NCI-H524 treated with DMSO at 0.1 percent for 48 hours (cell line): Measurements from ENCODE around the gene KMT2D.

Experiments used
- DNase-seq: peaks from one replicate; lab custom pipeline; 2025; lab: John Stamatoyannopoulos, UW

KMT2D gene, protein sequence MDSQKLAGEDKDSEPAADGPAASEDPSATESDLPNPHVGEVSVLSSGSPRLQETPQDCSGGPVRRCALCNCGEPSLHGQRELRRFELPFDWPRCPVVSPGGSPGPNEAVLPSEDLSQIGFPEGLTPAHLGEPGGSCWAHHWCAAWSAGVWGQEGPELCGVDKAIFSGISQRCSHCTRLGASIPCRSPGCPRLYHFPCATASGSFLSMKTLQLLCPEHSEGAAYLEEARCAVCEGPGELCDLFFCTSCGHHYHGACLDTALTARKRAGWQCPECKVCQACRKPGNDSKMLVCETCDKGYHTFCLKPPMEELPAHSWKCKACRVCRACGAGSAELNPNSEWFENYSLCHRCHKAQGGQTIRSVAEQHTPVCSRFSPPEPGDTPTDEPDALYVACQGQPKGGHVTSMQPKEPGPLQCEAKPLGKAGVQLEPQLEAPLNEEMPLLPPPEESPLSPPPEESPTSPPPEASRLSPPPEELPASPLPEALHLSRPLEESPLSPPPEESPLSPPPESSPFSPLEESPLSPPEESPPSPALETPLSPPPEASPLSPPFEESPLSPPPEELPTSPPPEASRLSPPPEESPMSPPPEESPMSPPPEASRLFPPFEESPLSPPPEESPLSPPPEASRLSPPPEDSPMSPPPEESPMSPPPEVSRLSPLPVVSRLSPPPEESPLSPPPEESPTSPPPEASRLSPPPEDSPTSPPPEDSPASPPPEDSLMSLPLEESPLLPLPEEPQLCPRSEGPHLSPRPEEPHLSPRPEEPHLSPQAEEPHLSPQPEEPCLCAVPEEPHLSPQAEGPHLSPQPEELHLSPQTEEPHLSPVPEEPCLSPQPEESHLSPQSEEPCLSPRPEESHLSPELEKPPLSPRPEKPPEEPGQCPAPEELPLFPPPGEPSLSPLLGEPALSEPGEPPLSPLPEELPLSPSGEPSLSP (N-terminal part only)

DNA sequence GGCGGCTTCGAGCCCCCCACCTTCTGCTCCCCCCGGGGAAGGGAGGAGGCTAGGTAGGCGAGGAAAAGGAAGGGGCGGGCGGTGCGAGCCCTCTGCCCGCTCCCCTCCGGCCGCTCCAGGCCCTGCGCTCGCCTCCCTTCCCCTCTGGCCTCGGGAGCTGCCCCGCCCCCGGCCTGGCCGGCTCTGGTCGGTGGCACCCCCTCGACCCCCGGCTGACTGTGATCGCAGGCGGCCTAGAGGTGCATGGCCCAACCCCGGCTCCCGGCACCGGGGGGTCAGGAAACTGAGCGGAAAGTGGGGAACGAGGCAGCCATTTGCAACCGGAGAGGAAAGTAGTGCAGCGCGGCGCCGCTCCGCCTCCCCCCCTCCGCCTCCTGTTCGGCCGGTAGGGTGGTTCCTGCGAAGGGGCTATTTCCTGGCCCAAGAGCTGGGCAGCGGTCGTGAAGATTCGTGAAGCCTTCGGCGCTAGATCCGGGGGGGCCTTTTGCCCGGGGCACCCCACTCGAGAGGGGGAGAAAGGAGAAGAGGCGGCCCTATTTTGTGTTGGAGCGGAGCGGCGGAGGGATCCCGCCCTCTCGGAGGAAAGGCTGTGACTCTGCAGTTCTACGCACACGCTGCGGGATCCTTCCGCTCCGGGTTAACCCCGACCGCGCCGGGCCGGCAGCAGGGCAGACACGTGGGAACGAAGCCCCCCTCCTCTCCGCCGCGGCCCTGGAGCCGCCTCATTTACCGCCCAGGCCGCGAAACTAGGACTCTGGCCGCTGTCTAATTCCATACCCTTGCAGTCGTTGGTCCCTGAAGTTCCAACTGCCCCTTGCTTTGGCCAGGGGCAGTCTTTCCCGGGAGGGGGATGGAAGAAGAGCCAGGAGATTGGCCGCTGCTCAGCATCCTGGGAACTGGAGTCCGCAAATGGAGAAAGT is at the start of gene KMT2D:
TSS of gene KMT2D (minus strand) at position 558 of the 920 bp plus-strand sequence. CDS start 5,470 bp downstream, outside the sequence.
- DNase-seq = peak; percentile 47

DNA sequence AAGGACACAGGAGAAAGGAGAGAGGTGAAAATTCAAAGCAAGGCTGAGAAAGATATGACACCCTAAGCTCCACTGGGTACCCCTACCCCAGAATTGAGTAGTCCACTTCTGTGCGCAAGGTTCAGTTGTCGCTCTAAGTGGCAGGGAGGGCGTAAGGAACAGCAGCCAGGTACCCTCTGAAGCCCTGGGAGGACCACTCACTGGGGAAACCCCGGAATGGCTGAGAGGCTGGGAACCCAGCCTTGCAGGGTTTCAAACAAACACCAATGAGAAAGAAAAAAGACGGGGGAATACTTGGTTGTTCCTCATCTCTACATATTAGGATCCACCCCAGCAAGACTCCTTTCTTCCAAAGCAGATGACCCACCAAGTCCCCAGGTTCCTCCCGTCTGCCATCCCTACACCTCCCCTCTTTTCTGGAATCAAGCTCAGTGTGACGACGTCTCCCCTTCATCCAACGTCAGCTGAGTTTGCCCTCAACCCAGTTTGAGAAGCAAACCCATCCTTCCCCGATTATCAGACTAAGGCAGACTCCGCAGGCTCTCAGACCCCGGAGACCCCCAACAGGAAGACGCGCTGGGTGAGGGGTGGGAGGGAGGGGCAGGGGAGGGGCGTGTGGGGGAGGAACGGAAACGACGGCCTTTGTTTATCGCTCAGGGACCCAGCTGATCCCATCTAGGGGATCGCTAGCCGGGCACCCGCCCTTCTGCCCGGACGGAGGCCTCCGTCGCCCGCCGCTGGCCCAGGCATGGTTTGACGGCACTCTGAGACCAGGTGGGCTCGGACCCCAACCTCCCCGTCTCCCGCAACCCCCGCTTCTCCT is 49.3 kb upstream of the KMT2D start:
- DNase-seq = no peak

DNA sequence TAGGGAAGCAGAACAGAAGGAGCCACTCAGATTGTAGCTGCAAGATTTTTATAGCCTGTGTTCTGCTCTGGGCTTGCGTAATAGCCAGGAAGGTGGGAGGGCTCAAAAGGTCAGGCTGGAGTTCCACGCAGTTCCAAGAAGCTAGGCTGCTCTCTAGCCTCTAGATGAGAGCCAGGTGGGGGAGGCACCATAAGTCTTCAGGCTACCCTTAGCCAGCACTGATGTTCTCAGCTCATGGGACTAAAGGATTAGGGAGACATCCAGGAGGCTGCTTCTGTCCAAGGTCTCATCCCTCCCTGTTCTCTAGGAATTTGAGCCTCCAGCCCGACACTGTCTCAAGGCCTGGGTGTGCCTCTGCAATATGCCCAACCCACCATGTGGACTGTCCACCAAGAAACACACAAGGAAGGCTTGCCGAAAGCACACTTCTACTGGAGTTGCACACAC is 48.4 kb upstream of the KMT2D start:
- DNase-seq = no peak

DNA sequence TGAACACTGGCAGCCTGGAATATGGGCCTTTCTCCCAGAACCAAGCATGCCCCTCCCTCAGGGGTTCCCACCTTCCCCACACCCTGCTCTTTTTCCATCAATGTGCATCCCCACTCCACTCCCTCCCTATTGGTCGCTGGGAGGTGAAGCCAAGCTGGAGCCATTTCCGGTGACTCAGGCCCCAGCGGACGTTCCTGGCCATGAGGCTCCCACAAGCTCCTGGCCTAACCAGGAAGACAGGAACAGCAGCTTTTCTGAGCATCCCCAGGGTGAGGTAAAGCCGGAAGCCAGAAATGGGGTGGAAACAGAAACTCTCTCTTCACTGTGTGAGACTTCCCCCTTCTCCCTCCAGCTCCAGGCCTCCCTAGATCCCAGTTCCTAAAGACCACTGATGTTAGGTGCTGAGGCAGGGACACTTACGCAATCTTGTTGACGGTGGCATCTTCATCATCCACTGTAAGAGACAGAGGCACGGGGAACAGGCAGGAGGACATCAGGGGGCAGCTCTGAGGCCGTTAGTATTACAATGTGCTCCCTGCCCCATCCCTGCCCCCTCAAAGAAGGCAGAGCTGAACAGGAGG is 45.0 kb upstream of the KMT2D start:
- DNase-seq = no peak

DNA sequence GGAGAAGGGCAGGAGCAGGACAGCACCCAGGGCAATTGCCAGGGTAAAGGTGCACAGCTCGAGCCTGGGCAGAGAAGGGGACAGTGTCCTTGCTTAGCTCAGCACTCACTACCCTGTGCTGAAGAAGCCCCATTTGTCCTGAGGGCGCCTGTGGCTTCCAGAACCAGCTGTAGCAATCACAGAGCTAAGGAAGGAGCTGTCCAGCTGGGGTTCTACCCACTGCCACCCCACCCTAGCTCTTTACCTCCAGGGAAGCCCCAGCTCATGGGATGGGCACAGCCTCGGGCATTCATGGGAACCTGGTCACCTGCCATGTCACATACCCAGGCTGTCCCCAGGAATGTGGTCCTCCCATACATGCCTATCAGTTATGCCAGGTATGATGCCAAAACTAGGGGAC is 44.2 kb upstream of the KMT2D start:
- no peak for DNase-seq

DNA sequence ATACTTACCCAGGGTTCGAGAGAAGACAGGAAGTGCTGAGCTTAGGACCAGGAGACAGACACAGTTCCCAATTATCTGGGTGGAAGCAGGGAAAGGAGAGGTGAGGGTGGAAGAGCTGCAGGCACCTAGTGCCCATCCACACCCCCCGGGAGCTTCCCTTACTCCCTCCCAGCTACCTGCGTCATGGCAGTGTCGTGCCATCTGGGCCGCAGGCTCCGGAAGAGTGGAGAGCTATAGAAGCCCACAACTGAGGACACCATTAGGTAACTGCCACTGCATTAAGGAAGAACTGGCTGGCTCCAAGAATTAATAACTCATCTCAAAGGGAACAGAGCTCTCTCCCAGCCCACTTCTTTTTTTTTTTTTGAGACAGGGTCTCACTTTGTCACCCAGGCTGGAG is 39.8 kb upstream of the KMT2D start:
- DNase-seq = no peak

DNA sequence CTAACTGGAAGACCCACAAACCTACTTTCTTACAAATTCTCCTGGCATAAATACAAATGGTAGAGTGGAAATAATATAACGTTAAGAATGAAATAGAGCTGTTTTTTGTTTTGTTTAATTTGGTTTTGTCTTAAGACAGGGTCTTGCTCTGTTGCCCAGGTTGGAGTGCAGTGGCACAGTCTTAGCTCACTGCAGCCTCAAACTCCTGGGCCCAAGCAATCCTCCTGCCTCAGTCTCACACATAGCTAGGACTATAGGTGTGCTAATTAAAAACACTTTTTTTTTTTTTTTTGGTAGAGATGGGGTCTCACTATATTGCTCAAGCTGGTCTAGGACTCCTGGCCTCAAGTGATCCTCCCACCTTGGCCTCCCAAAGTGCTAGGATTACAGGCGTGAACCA is 38.1 kb upstream of the KMT2D start:
- no peak for DNase-seq

DNA sequence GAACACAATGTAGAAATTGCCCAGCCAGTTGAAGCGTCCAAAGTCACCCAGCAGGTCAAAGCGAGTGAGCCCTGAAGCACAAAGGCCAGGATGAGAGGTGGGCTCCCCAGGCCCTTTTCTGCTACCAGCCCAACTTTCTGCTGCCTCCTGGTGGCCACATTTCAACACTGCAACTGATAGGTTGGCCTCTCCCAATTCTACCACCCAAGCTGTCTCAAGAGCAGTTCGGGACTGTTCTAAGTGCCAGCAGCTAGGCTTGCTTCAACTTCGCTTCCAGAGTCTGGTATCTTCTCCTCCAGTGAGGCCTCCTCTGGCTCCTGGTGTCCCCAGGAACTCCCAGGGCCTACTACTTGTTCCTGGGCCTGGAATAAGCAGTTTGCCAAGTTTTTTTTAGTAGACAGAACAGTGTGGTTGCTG is 37.4 kb upstream of the KMT2D start:
- DNase-seq = no peak

DNA sequence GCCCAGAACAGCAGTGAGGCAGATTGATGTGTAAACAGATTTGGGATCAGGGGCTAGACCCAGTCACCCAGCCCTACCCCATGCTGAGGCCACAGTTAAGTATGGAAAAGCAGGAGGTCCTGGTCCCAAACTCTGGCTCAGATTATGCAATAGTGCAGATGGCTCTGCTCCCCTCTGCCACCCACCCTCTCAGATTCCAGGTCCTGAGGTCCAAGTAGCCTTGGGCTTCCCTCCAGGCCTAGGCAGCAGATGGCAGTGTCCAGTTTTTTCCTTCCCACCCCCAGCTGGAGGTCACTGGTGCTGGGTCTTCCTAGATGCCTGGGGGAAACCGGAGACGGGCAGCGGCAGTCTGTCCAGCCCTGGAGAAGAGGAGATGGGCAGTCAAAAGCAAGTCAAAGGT is 36.8 kb upstream of the KMT2D start:
- no peak for DNase-seq

DNA sequence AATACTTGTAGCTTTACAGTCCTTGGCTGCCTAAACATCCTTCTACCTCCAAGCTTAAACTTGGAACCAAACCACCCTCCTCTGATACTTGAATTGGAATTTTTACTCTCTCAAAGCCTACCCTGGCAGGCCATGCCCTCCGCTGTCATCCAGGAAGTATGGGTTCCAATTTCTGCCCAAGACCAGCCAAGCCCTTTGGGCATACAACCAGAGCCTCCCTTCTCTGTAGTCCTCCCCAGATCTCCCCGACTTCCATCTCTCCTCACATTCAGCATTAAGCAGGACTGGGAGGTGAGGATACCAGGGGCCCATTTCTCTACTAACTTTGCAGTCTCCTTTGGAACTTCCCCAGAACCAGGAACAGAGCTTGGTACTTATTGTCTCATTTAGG is 34.4 kb upstream of the KMT2D start:
- DNase-seq = no peak

DNA sequence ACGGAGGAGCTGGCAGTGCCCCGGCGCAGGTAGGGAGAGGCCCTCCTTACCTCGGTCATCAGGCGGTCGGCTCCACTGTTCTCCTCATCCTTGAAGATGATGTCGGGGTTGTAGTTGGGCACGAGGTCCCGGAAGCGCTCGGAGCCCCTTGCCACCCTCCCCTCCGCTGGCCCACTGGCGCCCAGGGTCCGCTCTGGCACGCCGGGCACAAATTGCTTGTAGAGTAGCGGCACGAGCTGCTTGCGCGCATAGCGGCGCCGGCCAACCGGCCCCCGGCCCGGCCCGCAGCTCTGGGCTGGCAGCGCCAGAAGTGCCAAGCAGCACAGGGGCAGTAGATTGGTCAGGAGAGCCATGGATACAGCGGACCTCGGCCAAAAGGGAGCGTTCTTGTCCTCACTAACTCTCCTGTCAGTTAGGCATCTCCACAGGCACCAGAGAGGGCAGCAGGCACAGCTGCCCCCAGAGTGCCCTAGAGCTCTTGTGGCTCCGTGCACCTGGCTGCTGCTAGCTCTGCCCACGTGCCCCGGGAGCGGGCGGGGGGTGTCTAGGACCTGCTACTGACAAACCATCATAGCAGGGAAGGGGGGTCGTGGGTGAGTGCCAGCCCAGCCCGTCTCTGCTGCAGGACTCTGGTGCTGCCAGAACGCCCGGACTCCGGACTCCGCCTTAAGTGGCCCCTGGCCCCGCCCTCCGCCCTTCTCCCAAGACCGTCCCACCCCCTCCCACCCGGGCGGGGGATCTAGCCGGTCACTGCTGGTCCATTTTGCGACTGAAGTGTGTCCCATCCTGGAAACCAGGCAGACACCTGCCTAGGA is 33.8 kb upstream of the KMT2D start, which contains the start of gene DHH:
TSS of gene DHH (minus strand) at position 642 of the 815 bp plus-strand sequence. CDS start at position 353, 289 bp downstream.
- DNase-seq = peak; percentile 12

DNA sequence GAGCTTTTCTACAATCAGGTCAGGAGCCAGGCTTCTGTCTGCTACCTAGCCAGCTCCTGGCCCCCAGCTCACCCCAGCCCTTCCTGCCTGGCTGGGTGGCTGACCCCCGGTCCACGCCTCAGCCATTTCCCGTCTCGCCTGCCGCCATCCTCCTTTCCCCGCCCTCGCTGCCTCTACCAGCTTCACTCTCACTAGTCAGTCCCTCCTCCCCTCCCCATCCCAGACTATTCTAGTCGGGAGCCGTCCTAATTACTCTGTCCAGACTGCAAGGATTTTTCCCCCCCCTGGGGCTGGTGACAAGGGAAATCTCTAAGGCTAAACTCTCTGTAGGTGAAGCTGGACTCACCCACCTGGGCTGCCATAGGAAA is 33.2 kb upstream of the KMT2D start:
- no peak for DNase-seq

DNA sequence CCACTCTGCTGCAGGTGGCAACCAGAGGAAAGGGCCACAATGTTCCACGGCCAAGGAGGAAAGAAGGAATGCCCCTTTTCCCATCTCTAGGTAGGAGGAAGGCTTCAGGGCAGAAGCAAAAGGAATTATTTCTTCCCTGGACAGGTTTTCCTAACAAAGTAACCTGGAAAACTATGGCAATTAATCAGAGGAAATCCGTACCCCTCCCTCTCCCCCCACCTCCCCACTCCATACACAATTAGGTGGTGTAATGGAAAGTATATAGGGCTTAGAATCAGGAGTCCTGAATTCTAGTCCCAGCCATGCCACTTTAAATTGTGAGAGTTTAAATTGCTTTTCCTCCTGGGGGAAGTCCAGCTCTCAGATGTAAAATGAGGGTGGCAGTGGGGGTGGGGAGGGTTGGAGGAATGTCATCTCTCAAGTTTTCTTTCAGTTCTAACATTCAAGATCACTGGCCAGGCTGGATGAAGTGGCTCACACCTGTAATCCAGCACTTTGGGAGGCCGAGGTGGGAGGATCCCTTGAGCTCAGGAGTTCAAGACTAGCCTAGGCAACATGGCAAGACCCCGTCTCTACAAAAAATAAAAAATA is 32.3 kb upstream of the KMT2D start:
- no peak for DNase-seq

DNA sequence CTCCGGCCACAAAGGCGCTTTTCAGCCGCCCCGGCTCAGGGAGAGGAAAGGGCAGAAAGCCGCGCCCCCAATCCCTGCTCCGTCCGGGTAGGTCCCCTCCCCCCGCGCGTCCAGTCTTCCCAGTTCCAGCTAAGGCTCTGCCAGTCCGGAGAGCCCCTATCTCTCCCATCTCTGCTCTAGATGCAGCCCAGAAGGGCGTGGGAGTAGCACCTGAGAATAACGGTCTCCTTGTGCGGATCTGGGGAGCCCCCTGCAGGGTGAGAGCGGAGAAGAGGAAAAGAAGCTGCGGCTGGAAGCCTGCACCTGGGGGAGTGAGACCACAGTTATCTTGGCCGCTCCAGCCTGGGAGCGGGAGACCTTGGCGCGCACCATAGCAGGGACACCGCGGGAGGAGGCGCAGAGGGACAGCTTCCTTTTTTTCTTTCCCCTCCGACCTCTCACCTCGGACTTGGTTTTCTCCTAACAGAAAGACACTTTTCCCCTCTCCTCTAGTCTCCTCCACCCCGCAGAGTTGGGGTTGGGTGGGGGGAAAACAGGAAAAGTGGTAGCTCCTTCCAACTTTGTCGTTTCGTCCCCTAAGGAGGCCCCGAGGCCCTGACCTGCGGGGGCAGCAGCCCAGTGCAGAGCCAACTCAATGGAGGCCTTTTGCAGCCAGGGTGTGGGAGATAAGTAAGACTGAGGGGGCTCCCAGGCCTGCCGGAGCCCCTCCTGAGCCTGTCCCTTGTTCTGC is 31.7 kb upstream of the KMT2D start:
- DNase-seq = peak; percentile 26

DNA sequence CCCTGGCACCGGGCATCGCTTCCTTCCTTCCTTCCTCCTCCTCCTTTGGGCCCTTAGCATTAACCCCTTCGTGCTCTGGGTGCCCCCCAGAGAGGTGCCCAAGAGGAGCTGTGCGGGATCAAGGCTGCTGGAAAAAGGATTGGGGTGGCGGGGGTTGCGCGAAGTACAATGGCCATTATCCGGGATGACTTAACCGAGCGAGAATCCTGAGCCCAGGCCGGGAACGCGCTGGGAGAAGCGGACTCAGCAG is 31.2 kb upstream of the KMT2D start:
- DNase-seq = no peak

DNA sequence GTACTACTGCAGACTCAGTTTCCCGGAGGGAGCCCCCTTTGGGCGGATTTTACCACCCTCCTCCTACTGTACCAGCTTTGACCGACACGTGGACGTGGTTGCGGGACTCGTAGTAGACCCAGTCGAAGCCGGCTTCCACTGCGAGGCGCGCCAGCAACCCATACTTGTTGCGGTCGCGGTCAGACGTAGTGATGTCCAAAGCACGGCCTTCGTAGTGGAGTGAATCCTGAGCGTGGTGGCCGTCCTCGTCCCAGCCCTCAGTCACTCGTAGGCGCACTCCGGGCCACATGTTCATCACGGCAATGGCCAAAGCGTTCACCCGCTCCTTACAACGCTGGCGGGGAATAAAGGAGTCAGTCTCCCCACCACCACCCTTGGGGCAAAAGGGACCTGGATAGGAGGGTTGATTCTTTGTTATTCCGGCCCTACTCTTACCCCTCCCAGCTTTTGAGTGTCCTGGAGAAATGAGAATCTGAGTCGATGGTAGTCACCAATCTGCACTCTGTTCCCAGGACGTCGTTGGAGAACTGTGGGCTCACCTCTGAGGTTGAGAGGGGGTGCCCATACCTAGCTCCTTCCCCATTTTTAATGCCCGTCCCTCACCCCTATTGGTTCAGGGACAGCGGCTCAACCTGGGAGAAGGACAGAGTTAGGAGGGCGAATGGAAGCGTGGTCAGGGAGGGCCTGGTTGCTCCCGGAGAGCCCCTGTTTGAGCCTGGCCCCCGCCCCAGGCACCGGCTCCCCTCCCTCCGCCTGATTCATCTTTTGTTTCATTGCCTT is 30.7 kb upstream of the KMT2D start:
- no peak for DNase-seq

DNA sequence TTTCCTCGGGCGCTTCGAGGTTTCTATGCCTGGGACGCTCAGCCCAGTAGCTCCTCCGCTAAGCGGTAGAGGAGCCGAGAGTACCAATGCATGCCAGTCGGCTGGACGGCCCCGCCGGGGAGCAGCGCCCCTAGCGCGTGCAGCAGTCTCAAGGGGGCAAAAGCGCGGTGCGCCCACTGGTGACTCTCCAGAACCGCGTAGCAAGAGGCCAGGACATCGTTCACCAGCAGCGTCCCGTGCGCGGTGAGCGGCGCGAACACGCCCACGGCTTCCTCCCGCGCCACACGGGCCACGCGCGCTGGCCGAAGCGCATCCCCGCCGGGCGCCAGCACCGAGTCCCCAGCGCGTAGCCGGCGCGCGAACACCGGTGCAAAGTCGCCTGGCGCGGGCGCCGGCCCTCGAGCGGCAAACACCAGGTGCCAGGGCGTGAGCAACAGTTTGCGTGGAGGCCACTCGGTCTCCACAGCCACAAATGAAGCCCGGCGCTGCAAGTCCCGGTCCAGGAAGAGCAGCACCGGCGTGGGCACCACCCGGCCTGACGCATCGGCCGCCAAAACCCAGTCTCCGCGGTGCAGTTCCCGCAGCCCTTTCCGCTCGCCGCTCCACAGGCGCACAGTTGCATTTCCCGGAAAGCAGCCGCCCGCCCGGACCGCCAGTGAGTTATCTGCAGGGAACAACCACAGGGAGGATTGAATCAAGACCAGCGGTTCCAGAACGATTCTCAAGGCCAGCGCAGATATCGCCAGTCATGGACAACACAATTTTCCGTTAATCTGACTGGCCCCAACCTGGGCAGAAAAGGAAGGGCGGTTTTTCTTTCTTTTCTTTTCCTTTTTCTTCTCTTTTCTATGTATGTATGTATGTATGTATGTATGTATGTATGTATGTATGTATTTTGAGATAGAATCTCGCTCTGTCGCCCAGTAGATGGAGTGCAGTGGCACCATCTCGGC is 29.5 kb upstream of the KMT2D start:
- no peak for DNase-seq
